Urinary bladder (tissue), 4 donors: ENCODE results near the gene MYH16. TPM values are rescaled to one million over a fixed set of nuclear protein-coding genes. Genes with fewer than 3 reads are reported as not detected.

Experiments used
- DNase-seq: peaks from one replicate; pipeline ENCODE4 v3.0.0-alpha.2; 2015; ENCODE audit errors: extremely low spot score
- H3K27ac ChIP-seq: one replicate; pipeline ENCODE4 v1.5.1; 2013; ENCODE audit warnings: low read depth, mild to moderate bottlenecking, moderate library complexity
- H3K36me3 ChIP-seq: one replicate; pipeline ENCODE4 v1.6.1; 2013; ENCODE audit warnings: mild to moderate bottlenecking, moderate library complexity; ENCODE audit not compliant: insufficient read depth
- H3K4me1 ChIP-seq: one replicate; pipeline ENCODE4 v1.6.1; 2013; ENCODE audit warnings: mild to moderate bottlenecking, moderate library complexity; ENCODE audit not compliant: insufficient read depth
- H3K4me3 ChIP-seq: one replicate; pipeline ENCODE4 v1.5.1; 2013; ENCODE audit warnings: low read depth, low read length
- WGBS: extraction: QIAGEN DNeasy Blood & Tissue Kit; methylation state at CpG from one replicate; pipeline ENCODE4 v1.1.7; 2013; 5-methylcytosine and 5-hydroxymethylcytosine counted together
- polyA plus RNA-seq: library from polyadenylated mRNA; stranded (reverse); fragments of 200-250 nt; gene quantifications from one replicate; pipeline ENCODE4 v1.2.3, GENCODE V29; 2013
- total RNA-seq: library from RNA; depleted of rRNA; stranded (reverse); fragments of >200 nt; gene quantifications from one replicate; pipeline ENCODE4 v1.2.3, GENCODE V29; 2014
- donor health status: healthy with polysubstance abuse.
- donor health status: healthy.

The MYH16 gene
- total and polyA plus RNA-seq, 2 donors, result not detected

- Histone ChIP-seq H3K4me3 (no peak overlapping the region), H3K4me1 (no peaks in the 10 kb centered on the region), H3K27ac (no peak overlapping the region), H3K36me3 (peaks cover 2% of the 10 kb centered on the region)
- no peak for DNase-seq
- WGBS, result 89% methylated on average over 22 of the region's 22 CpGs
Measured at GRCh38 chr7:99359465-99360154, 87.0 kb downstream of the MYH16 start.

Other genes with a start within 250 kb of the MYH16 start
- gene SMURF1, start 128.7 kb upstream of the MYH16 start, total RNA-seq, result 19.7 TPM
- gene SMURF1, start 128.7 kb upstream of the MYH16 start, polyA plus RNA-seq, result 11.6 TPM
- not detected for gene KPNA7, start 64.7 kb upstream of the MYH16 start, total RNA-seq
- 0.04 TPM for gene KPNA7, start 64.7 kb upstream of the MYH16 start, polyA plus RNA-seq
- 68.9 TPM for gene ARPC1A, start 53.1 kb downstream of the MYH16 start, total RNA-seq
- 99.2 TPM for gene ARPC1A, start 53.1 kb downstream of the MYH16 start, polyA plus RNA-seq
- gene ARPC1B, start 101.9 kb downstream of the MYH16 start, total RNA-seq, result 84.4 TPM
- 184 TPM for gene ARPC1B, start 101.9 kb downstream of the MYH16 start, polyA plus RNA-seq
- gene PDAP1, start 135.8 kb downstream of the MYH16 start, total RNA-seq, result 11.4 TPM
- 215 TPM for gene PDAP1, start 135.8 kb downstream of the MYH16 start, polyA plus RNA-seq
- 43.8 TPM for gene BUD31, start 136.1 kb downstream of the MYH16 start, total RNA-seq
- 84.2 TPM for gene BUD31, start 136.1 kb downstream of the MYH16 start, polyA plus RNA-seq
- gene PTCD1, start 166.0 kb downstream of the MYH16 start, total RNA-seq, result 4.3 TPM
- 5.8 TPM for gene PTCD1, start 166.0 kb downstream of the MYH16 start, polyA plus RNA-seq
- 15.6 TPM for gene CPSF4, start 166.1 kb downstream of the MYH16 start, total RNA-seq
- gene CPSF4, start 166.1 kb downstream of the MYH16 start, polyA plus RNA-seq, result 26.4 TPM
- gene ATP5MF, start 193.3 kb downstream of the MYH16 start, total RNA-seq, result 175 TPM
- 492 TPM for gene ATP5MF, start 193.3 kb downstream of the MYH16 start, polyA plus RNA-seq
- gene ZNF789, start 200.1 kb downstream of the MYH16 start, total RNA-seq, result 22.2 TPM
- gene ZNF789, start 200.1 kb downstream of the MYH16 start, polyA plus RNA-seq, result 5.1 TPM
- 38.8 TPM for gene ZNF394, start 227.4 kb downstream of the MYH16 start, total RNA-seq
- 17.3 TPM for gene ZNF394, start 227.4 kb downstream of the MYH16 start, polyA plus RNA-seq
- 14.6 TPM for gene ZKSCAN5, start 231.8 kb downstream of the MYH16 start, total RNA-seq
- gene ZKSCAN5, start 231.8 kb downstream of the MYH16 start, polyA plus RNA-seq, result 6.7 TPM